PFSK-1 (cell line): Measurements from ENCODE around the gene TSNAXIP1.

ENCODE experiments used
- FOXP2 ChIP-seq: optimal IDR thresholded peaks from 2 replicates; pipeline ENCODE3; 2011; ENCODE audit warnings: borderline replicate concordance, control low read depth, inconsistent platforms; ENCODE audit not compliant: insufficient read depth; ENCODE audit errors: extremely low read length, extremely low read depth
- POLR2AphosphoS5 ChIP-seq: IDR thresholded peaks from 2 replicates; pipeline ENCODE4 v1.6.1; 2012; ENCODE audit warnings: low read depth, mild to moderate bottlenecking, control low read depth, low read length, moderate library complexity
- REST ChIP-seq, 2 experiments: IDR thresholded peaks; 2 replicates each; pipeline versions ENCODE4 v1.6.1 to v1.8.0; 2011 to 2012; ENCODE audit warnings: low read depth in 2 of 2, low read length in 2 of 2, control low read depth in 1 of 2, inconsistent platforms in 1 of 2, mild to moderate bottlenecking in 1 of 2, moderate library complexity in 1 of 2; ENCODE audit not compliant: insufficient read depth in 1 of 2
- SIN3A ChIP-seq: IDR thresholded peaks from 2 replicates; pipeline ENCODE4 v1.6.1; 2012; ENCODE audit warnings: mild to moderate bottlenecking, low read length, moderate library complexity, borderline replicate concordance; ENCODE audit not compliant: insufficient read depth
- TAF1 ChIP-seq: IDR thresholded peaks from 2 replicates; pipeline ENCODE4 v1.6.1; 2012; ENCODE audit warnings: low read length, control low read depth, borderline replicate concordance; ENCODE audit not compliant: insufficient read depth

GRCh38 chr16:67764158-67764667 is 42.5 kb upstream of the TSNAXIP1 start:
- TF ChIP-seq POLR2AphosphoS5 (no peak), TAF1 (no peak), SIN3A (no peak), REST (IDR thresholded peaks at IDR 0.05; ENCODE audit: insufficient read depth in 1 of 2, low read depth in 2 of 2, low read length in 2 of 2) (no peak), FOXP2 (no peak)
